Subcutaneous adipose tissue (tissue), 4 donors: ENCODE results near the gene DCAF17. TPM values are rescaled to one million over a fixed set of nuclear protein-coding genes. Genes with fewer than 3 reads are reported as not detected.

Source experiments
- small RNA-seq: library from RNA; depleted of rRNA; stranded (forward); fragments of <200 nt; gene quantifications from one replicate; pipeline ENCODE3, GENCODE V24; 2016
- total RNA-seq, 4 donors: library from RNA; depleted of rRNA; stranded (reverse); fragments of >200 nt; gene quantifications; one replicate each; pipeline ENCODE4 v1.1.0, GENCODE V29; 2016

The DCAF17 gene
- total RNA-seq, 4 donors from 2014 or later, result 14.3 to 29.4 (median 18.3) TPM

Small RNA genes lying within 50 kb of the gene (small RNA-seq; reads per million reads assigned to genes)
- gene AC007969.2, result not detected

Other genes with a start within 250 kb of the DCAF17 start
- gene METTL8, start 236 bp upstream of the DCAF17 start, total RNA-seq, result 10 to 100 TPM; 17.2 to 45.3 (median 25.7) TPM
- gene CYBRD1, start 88.2 kb downstream of the DCAF17 start, total RNA-seq, result 100 to 1,000 TPM; 201 to 603 (median 522) TPM